Measurements from ENCODE around the gene VAV1.

- TF ChIP-seq HNF4G (IDR thresholded peaks at IDR 0.05): no peak
- no peak for TF ChIP-seq CTCF (IDR thresholded peaks at IDR 0.05; ENCODE audit: low read depth, low read length, missing input control)
- TF ChIP-seq YY1 (IDR thresholded peaks at IDR 0.05): no peak
- TF ChIP-seq FOXA2 (IDR thresholded peaks at IDR 0.05): no peak
- no peak for TF ChIP-seq SP1 (IDR thresholded peaks at IDR 0.05)
- no peak for TF ChIP-seq ATF3 (IDR thresholded peaks at IDR 0.05)
- no peak for TF ChIP-seq HNF4A (conservative IDR thresholded peaks at IDR 0.05)
- TF ChIP-seq RAD21 (IDR thresholded peaks at IDR 0.05): no peak
Observed at GRCh38 chr19:6868351-6868750, 95.8 kb downstream of the VAV1 start.
